HepG2 (cell line): ENCODE data around the gene AARSD1. TPM values are rescaled to one million over a fixed set of nuclear protein-coding genes. Genes with fewer than 3 reads are reported as not detected.

Source experiments
- CBX5 ChIP-seq: sonication (generic); formaldehyde crosslinking; IDR thresholded peaks from 2 replicates; pipeline ENCODE4 v1.4.0; 2020; ENCODE audit warnings: missing genetic modification reagents, borderline replicate concordance
- CHD4 ChIP-seq: fragments of 200-600 bp; sonication (generic); IDR thresholded peaks from 2 replicates; pipeline ENCODE4 v1.7.0; 2017; ENCODE audit warnings: mild to moderate bottlenecking, low read length, borderline replicate concordance
- FIP1L1 ChIP-seq: fragments of 200-400 bp; formaldehyde crosslinking; IDR thresholded peaks from 2 replicates; pipeline ENCODE4 v1.6.1; 2018; ENCODE audit warnings: low read depth, mild to moderate bottlenecking, low read length, moderate library complexity, borderline replicate concordance; ENCODE audit not compliant: insufficient read depth
- GLI4 ChIP-seq: sonication (generic); formaldehyde crosslinking; IDR thresholded peaks from 2 replicates; pipeline ENCODE4 v1.5.1; 2020; ENCODE audit warnings: missing genetic modification reagents, mild to moderate bottlenecking, moderate library complexity, borderline replicate concordance
- HDAC1 ChIP-seq: sonication (generic); formaldehyde crosslinking; IDR thresholded peaks from 2 replicates; pipeline ENCODE4 v1.5.1; 2020; ENCODE audit warnings: mild to moderate bottlenecking, missing genetic modification reagents
- KLF11 ChIP-seq: IDR thresholded peaks from 2 replicates; pipeline ENCODE4 v1.6.1; 2016; ENCODE audit warnings: missing compliant biosample characterization
- NCOA1 ChIP-seq: sonication (generic); formaldehyde crosslinking; IDR thresholded peaks from 2 replicates; pipeline ENCODE4 v1.9.0; 2021; ENCODE audit warnings: missing genetic modification reagents
- NCOA5 ChIP-seq: sonication (generic); formaldehyde crosslinking; IDR thresholded peaks from 2 replicates; pipeline ENCODE4 v1.4.0; 2020; ENCODE audit warnings: missing genetic modification reagents
- RCOR2 ChIP-seq: IDR thresholded peaks from 2 replicates; pipeline ENCODE4 v1.6.1; 2016; ENCODE audit warnings: missing biosample characterization, missing genetic modification reagents
- ZBTB38 ChIP-seq: sonication (generic); formaldehyde crosslinking; IDR thresholded peaks from 2 replicates; pipeline ENCODE4 v1.5.1; 2020; ENCODE audit warnings: mild to moderate bottlenecking, missing genetic modification reagents
- ZNF451 ChIP-seq: sonication (generic); formaldehyde crosslinking; IDR thresholded peaks from 2 replicates; pipeline ENCODE4 v1.5.0; 2020; ENCODE audit warnings: mild to moderate bottlenecking, missing genetic modification reagents
- ZNF747 ChIP-seq: sonication (generic); formaldehyde crosslinking; IDR thresholded peaks from 2 replicates; pipeline ENCODE4 v1.8.1; 2023; ENCODE audit warnings: missing genetic modification reagents, mild to moderate bottlenecking, borderline replicate concordance
- ZNF891 ChIP-seq: sonication (generic); formaldehyde crosslinking; IDR thresholded peaks from 2 replicates; pipeline ENCODE4 v1.5.0; 2020; ENCODE audit warnings: mild to moderate bottlenecking, missing genetic modification reagents
- polyA plus RNA-seq, 8 experiments: library from polyadenylated mRNA; depleted of rRNA in 3 of 8; stranded (reverse) in 7 of 8; unstranded in 1 of 8; fragments of >200 nt; fragmentation: Illumina TruSeq in 4 of 8; extraction: Trizol in 4 of 8; gene quantifications; 2 replicates each; pipeline versions ENCODE4 v1.2.1 to v1.2.3, GENCODE V29; 2011 to 2016; ENCODE audit warnings: low read depth in 4 of 8, missing spikeins in 1 of 8, mixed read lengths in 1 of 8; ENCODE audit not compliant: insufficient read depth in 1 of 8
- total RNA-seq, 5 experiments: library from RNA; depleted of rRNA; stranded (reverse); fragments of >200 nt; fragmentation: Illumina TruSeq; extraction: Trizol; gene quantifications; 2 replicates each; pipeline ENCODE4 v1.2.3, GENCODE V29; 2016; ENCODE audit warnings: low read depth in 1 of 5
- TF ChIP-seq, protein P1 (sequence below): sonication (generic); formaldehyde crosslinking; IDR thresholded peaks from 2 replicates; pipeline ENCODE4 v1.4.0; 2020; ENCODE audit warnings: mild to moderate bottlenecking, low read depth, missing genetic modification reagents
- TF ChIP-seq, protein P2 (sequence below): sonication (generic); formaldehyde crosslinking; IDR thresholded peaks from 2 replicates; pipeline ENCODE4 v1.8.1; 2023; ENCODE audit warnings: mild to moderate bottlenecking, missing genetic modification reagents, borderline replicate concordance
- TF ChIP-seq, protein P3 (sequence below): IDR thresholded peaks from 2 replicates; pipeline ENCODE4 v1.6.1; 2016; ENCODE audit warnings: missing compliant biosample characterization, missing genetic modification reagents, borderline replicate concordance
- TF ChIP-seq, protein P4 (sequence below): sonication (generic); formaldehyde crosslinking; IDR thresholded peaks from 2 replicates; pipeline ENCODE4 v1.4.0; 2020; ENCODE audit warnings: missing genetic modification reagents
- TF ChIP-seq, protein P5 (sequence below): sonication (generic); formaldehyde crosslinking; IDR thresholded peaks from 2 replicates; pipeline ENCODE4 v1.8.1; 2022; ENCODE audit warnings: mild to moderate bottlenecking, missing genetic modification reagents
- TF ChIP-seq, protein P6 (sequence below): sonication (generic); formaldehyde crosslinking; IDR thresholded peaks from 2 replicates; pipeline ENCODE4 v1.4.0; 2020; ENCODE audit warnings: missing genetic modification reagents

Gene AARSD1
- total and polyA plus RNA-seq, 2 of the 13 experiments (the other 11 are each of a cell fraction or from before 2014, with no cell fraction given) = 24.7 to 29.3 TPM

DNA sequence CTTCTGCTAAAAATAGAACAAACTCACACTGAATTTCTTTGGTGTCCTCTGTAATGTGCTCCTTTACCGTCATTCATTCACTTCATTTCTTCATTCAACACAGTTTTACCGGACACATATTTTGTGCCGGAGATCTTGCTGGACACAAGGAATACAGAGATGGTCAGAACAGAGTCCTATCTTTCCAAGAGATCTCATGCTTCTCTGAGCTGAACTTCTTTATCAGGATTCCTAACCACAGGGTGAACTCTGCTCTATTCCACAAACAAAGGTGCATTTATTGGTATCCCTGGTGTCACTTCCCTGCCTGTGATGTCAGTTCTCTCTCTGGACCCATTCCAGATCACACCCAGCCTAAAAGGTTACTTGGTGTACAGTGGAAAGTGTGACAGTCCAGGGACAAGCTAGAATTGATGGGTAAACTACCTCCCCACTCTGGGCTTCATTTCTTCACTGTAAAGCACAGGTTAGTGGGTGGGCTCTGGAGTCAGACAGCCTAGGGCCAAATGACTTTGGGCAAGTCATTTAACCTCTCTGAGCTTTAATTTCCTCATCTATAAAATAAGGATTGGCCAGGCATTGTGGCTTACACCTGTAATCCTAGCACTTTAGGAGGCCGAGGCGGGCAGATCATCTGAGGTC, 46.5 kb upstream of the AARSD1 start (continued):
- TF ChIP-seq ZNF747 = peak; percentile 14; the same call in 1 of the 2 replicates
- TF ChIP-seq ZNF891 (CRISPR knock-in tag) = no peak
- TF ChIP-seq ZNF451 (CRISPR knock-in tag) = peak; percentile 50; the same call in 1 of the 2 replicates
- TF ChIP-seq, protein P1, sequence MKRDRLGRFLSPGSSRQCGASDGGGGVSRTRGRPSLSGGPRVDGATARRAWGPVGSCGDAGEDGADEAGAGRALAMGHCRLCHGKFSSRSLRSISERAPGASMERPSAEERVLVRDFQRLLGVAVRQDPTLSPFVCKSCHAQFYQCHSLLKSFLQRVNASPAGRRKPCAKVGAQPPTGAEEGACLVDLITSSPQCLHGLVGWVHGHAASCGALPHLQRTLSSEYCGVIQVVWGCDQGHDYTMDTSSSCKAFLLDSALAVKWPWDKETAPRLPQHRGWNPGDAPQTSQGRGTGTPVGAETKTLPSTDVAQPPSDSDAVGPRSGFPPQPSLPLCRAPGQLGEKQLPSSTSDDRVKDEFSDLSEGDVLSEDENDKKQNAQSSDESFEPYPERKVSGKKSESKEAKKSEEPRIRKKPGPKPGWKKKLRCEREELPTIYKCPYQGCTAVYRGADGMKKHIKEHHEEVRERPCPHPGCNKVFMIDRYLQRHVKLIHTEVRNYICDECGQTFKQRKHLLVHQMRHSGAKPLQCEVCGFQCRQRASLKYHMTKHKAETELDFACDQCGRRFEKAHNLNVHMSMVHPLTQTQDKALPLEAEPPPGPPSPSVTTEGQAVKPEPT = no peak
- TF ChIP-seq HDAC1 (CRISPR knock-in tag) = peak; percentile 62
- no peak; the same call in 1 of the 2 replicates for TF ChIP-seq NCOA5 (CRISPR knock-in tag)
- no peak for TF ChIP-seq NCOA1
- TF ChIP-seq, protein P2, sequence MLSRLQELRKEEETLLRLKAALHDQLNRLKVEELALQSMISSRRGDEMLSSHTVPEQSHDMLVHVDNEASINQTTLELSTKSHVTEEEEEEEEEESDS (CRISPR knock-in tag) = no peak
- TF ChIP-seq CHD4 = peak; percentile 81; the same call in 1 of the 2 replicates
- no peak; the same call in 1 of the 2 replicates for TF ChIP-seq ZBTB38 (CRISPR knock-in tag)
- TF ChIP-seq, protein P3, sequence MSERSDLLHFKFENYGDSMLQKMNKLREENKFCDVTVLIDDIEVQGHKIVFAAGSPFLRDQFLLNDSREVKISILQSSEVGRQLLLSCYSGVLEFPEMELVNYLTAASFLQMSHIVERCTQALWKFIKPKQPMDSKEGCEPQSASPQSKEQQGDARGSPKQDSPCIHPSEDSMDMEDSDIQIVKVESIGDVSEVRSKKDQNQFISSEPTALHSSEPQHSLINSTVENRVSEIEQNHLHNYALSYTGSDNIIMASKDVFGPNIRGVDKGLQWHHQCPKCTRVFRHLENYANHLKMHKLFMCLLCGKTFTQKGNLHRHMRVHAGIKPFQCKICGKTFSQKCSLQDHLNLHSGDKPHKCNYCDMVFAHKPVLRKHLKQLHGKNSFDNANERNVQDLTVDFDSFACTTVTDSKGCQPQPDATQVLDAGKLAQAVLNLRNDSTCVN (CRISPR knock-in tag) = peak; percentile 99
- TF ChIP-seq RCOR2 (CRISPR knock-in tag) = peak; percentile 61; the same call in 1 of the 2 replicates
- no peak for TF ChIP-seq GLI4 (CRISPR knock-in tag)
- TF ChIP-seq KLF11 (CRISPR knock-in tag) = 0 out of 2 replicates have a peak, but pooled peaks have one; percentile 75
- TF ChIP-seq, protein P4, sequence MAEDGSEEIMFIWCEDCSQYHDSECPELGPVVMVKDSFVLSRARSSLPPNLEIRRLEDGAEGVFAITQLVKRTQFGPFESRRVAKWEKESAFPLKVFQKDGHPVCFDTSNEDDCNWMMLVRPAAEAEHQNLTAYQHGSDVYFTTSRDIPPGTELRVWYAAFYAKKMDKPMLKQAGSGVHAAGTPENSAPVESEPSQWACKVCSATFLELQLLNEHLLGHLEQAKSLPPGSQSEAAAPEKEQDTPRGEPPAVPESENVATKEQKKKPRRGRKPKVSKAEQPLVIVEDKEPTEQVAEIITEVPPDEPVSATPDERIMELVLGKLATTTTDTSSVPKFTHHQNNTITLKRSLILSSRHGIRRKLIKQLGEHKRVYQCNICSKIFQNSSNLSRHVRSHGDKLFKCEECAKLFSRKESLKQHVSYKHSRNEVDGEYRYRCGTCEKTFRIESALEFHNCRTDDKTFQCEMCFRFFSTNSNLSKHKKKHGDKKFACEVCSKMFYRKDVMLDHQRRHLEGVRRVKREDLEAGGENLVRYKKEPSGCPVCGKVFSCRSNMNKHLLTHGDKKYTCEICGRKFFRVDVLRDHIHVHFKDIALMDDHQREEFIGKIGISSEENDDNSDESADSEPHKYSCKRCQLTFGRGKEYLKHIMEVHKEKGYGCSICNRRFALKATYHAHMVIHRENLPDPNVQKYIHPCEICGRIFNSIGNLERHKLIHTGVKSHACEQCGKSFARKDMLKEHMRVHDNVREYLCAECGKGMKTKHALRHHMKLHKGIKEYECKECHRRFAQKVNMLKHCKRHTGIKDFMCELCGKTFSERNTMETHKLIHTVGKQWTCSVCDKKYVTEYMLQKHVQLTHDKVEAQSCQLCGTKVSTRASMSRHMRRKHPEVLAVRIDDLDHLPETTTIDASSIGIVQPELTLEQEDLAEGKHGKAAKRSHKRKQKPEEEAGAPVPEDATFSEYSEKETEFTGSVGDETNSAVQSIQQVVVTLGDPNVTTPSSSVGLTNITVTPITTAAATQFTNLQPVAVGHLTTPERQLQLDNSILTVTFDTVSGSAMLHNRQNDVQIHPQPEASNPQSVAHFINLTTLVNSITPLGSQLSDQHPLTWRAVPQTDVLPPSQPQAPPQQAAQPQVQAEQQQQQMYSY (CRISPR knock-in tag) = no peak
- TF ChIP-seq FIP1L1 = no peak
- peak; percentile 60; the same call in 1 of the 2 replicates for TF ChIP-seq CBX5 (CRISPR knock-in tag)
- TF ChIP-seq, protein P5, sequence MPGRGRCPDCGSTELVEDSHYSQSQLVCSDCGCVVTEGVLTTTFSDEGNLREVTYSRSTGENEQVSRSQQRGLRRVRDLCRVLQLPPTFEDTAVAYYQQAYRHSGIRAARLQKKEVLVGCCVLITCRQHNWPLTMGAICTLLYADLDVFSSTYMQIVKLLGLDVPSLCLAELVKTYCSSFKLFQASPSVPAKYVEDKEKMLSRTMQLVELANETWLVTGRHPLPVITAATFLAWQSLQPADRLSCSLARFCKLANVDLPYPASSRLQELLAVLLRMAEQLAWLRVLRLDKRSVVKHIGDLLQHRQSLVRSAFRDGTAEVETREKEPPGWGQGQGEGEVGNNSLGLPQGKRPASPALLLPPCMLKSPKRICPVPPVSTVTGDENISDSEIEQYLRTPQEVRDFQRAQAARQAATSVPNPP (CRISPR knock-in tag) = no peak
- TF ChIP-seq, protein P6, sequence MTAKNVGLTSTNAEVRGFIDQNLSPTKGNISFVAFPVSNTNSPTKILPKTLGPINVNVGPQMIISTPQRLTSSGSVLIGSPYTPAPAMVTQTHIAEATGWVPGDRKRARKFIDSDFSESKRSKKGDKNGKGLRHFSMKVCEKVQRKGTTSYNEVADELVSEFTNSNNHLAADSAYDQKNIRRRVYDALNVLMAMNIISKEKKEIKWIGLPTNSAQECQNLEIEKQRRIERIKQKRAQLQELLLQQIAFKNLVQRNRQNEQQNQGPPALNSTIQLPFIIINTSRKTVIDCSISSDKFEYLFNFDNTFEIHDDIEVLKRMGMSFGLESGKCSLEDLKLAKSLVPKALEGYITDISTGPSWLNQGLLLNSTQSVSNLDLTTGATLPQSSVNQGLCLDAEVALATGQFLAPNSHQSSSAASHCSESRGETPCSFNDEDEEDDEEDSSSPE (CRISPR knock-in tag) = no peak
